ENCODE results near the gene PATZ1. TPM values are rescaled to one million over a fixed set of nuclear protein-coding genes. Genes with fewer than 3 reads are reported as not detected.

Gene PATZ1
- total and polyA plus RNA-seq, 2 experiments from 2014 or later: 23.2 to 56.8 TPM

DNA sequence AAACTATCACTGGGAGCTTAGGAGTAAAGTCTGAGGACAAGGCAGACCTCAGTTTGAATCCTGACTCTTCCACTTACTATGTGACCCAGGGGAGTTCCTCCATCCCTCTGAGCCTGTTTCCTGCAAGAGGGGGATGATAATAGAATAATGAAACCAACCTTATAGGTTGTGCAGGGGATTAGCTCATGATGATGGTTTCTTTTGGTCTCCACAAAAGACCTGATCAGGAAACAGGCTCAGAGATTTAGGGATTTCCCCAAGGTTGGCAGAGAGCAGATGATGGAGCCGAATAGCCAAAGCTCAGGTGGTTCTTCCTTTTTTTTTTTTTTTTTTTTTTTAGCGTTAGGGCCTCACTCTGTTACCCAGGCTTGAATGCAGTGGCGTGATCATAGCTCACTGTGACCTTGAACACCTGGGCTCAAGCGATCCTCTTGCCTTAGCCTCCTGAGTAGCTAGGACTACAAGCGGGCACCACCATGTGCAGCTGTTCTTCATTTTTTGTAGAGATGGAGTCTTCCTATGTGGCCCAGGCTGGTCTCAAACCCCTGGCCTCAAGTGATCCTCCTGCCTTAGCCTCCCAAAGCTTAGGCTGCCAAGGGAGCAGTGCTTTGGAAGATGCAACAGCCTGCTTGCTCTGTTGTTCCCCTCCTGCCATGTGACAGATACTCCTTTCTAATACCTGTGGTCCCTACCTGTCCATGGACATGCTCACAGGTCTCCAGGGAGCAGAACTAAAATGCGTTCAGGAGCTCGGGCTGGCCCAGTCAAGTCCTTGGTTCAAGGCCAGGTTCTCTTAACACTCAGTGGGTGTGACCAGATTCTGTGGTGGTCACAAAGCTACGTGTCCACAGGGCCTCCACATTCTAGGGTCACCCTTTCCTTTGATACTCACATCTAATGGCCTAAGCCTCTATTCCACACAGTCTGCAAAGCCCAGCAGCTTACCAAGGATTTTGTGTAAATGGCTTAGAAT lies 22.3 kb downstream of the PATZ1 start (continued):
- TF ChIP-seq, protein P1, sequence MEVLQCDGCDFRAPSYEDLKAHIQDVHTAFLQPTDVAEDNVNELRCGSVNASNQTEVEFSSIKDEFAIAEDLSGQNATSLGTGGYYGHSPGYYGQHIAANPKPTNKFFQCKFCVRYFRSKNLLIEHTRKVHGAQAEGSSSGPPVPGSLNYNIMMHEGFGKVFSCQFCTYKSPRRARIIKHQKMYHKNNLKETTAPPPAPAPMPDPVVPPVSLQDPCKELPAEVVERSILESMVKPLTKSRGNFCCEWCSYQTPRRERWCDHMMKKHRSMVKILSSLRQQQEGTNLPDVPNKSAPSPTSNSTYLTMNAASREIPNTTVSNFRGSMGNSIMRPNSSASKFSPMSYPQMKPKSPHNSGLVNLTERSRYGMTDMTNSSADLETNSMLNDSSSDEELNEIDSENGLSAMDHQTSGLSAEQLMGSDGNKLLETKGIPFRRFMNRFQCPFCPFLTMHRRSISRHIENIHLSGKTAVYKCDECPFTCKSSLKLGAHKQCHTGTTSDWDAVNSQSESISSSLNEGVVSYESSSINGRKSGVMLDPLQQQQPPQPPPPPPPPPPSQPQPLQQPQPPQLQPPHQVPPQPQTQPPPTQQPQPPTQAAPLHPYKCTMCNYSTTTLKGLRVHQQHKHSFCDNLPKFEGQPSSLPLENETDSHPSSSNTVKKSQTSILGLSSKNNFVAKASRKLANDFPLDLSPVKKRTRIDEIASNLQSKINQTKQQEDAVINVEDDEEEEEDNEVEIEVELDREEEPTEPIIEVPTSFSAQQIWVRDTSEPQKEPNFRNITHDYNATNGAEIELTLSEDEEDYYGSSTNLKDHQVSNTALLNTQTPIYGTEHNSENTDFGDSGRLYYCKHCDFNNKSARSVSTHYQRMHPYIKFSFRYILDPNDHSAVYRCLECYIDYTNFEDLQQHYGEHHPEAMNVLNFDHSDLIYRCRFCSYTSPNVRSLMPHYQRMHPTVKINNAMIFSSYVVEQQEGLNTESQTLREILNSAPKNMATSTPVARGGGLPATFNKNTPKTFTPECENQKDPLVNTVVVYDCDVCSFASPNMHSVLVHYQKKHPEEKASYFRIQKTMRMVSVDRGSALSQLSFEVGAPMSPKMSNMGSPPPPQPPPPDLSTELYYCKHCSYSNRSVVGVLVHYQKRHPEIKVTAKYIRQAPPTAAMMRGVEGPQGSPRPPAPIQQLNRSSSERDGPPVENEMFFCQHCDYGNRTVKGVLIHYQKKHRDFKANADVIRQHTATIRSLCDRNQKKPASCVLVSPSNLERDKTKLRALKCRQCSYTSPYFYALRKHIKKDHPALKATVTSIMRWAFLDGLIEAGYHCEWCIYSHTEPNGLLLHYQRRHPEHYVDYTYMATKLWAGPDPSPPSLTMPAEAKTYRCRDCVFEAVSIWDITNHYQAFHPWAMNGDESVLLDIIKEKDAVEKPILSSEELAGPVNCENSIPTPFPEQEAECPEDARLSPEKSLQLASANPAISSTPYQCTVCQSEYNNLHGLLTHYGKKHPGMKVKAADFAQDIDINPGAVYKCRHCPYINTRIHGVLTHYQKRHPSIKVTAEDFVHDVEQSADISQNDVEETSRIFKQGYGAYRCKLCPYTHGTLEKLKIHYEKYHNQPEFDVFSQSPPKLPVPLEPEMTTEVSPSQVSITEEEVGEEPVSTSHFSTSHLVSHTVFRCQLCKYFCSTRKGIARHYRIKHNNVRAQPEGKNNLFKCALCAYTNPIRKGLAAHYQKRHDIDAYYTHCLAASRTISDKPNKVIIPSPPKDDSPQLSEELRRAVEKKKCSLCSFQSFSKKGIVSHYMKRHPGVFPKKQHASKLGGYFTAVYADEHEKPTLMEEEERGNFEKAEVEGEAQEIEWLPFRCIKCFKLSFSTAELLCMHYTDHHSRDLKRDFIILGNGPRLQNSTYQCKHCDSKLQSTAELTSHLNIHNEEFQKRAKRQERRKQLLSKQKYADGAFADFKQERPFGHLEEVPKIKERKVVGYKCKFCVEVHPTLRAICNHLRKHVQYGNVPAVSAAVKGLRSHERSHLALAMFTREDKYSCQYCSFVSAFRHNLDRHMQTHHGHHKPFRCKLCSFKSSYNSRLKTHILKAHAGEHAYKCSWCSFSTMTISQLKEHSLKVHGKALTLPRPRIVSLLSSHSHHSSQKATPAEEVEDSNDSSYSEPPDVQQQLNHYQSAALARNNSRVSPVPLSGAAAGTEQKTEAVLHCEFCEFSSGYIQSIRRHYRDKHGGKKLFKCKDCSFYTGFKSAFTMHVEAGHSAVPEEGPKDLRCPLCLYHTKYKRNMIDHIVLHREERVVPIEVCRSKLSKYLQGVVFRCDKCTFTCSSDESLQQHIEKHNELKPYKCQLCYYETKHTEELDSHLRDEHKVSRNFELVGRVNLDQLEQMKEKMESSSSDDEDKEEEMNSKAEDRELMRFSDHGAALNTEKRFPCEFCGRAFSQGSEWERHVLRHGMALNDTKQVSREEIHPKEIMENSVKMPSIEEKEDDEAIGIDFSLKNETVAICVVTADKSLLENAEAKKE (CRISPR knock-in tag; IDR thresholded peaks at IDR 0.05): no peak
- no peak for TF ChIP-seq CREB1 (CRISPR knock-in tag; IDR thresholded peaks at IDR 0.05; ENCODE audit: low read depth)
- no peak for TF ChIP-seq EZH2phosphoT487 (IDR thresholded peaks at IDR 0.05; ENCODE audit: unreplicated experiment)
- no peak for TF ChIP-seq REST (IDR thresholded peaks at IDR 0.05; ENCODE audit: unreplicated experiment)
- no peak for TF ChIP-seq CTCF (conservative IDR thresholded peaks at IDR 0.05; ENCODE audit: low read depth in 2 of 2)
- TF ChIP-seq ZNF331 (CRISPR knock-in tag; IDR thresholded peaks at IDR 0.05; ENCODE audit: low read depth): no peak
- no peak for TF ChIP-seq POLR2AphosphoS5 (IDR thresholded peaks at IDR 0.05; ENCODE audit: low read depth)

All from GM23338 (cell line).